ENCODE results near the gene CIT.

DNA sequence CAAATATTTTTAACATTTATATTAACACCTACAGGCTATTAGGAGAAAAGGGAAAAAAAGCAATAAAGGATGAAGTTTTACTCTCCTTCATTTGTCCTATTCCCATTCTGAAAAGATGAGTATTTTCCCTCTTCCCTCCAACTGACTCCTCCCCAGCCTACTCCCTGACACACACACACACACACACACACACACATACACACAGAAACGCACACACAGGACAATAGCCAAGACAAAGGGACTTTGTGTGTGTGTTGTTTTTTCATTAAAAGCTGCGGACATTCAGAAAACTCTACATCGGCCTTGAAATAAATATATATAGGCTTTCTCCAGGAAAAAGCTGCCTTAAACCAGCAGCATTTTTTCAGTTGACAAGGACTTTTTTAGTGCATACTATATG, 134.4 kb downstream of the CIT start:
- TF ChIP-seq SIN3A (IDR thresholded peaks at IDR 0.05; ENCODE audit: borderline replicate concordance, insufficient read depth, low read length): no peak
- TF ChIP-seq POLR2AphosphoS5 (IDR thresholded peaks at IDR 0.05; ENCODE audit: low read depth, low read length): no peak
- no peak for TF ChIP-seq TAF1 (IDR thresholded peaks at IDR 0.05; ENCODE audit: borderline replicate concordance, insufficient read depth, low read length)
- TF ChIP-seq REST (IDR thresholded peaks at IDR 0.05; ENCODE audit: insufficient read depth in 1 of 2, low read depth in 2 of 2, low read length in 2 of 2): no peak
- no peak for TF ChIP-seq FOXP2 (optimal IDR thresholded peaks at IDR 0.05; ENCODE audit: borderline replicate concordance, extremely low read depth, extremely low read length, insufficient read depth)
